ENCODE data around the gene DUSP8. TPM values are rescaled to one million over a fixed set of nuclear protein-coding genes. Genes with fewer than 3 reads are reported as not detected.

DUSP8 gene
- total and polyA plus RNA-seq, 2 donors (not counting 1 experiment from before 2014, with no cell fraction given), result 4.3 to 7.2 TPM

- H3K4me2 ChIP-seq (replicated peaks; ENCODE audit: low read depth, low read length, poor library complexity, severe bottlenecking), result no peak overlapping the region
- peaks cover 20 to 33% of the 10 kb centered on the region in 2 donors for H3K4me1 ChIP-seq (ENCODE audit: control insufficient read depth in 2 of 2, insufficient read depth in 2 of 2, low read length in 2 of 2)
- peaks cover 96% of the 10 kb centered on the region for H4K20me1 ChIP-seq (ENCODE audit: control insufficient read depth, insufficient read depth, low read length, poor library complexity, severe bottlenecking)
- ATAC-seq (ENCODE audit: low read depth) (no peak), DNase-seq (no peak)
- ChIA-PET CTCF (no interaction called here), POLR2A (no interaction called here)
- intact Hi-C loops (cut with micrococcal nuclease), result loop anchor here (10.0 kb wide), 1 partner anchor 223 kb away; no protein-coding TSS in a partner anchor
- TF ChIP-seq CTCF (IDR thresholded peaks at IDR 0.05), result no peak
- no peak for TF ChIP-seq EZH2 (IDR thresholded peaks at IDR 0.05; ENCODE audit: borderline replicate concordance, insufficient read depth, low read depth, low read length, poor library complexity, severe bottlenecking)
- H3K27me3 ChIP-seq (replicated peaks in 1 of 4; ENCODE audit: control extremely low read depth in 1 of 4, control insufficient read depth in 3 of 4, insufficient read depth in 4 of 4, low read length in 3 of 4), result no peaks in the 10 kb centered on the region
- Mint-ChIP-seq H3K9me3 (ENCODE audit: insufficient read depth) (no peaks in the 10 kb centered on the region), H3K27ac (no peak overlapping the region), H3K4me3 (no peak overlapping the region), H3K27me3 (no peaks in the 10 kb centered on the region), H3K4me1 (peaks cover 63% of the 10 kb centered on the region)
- H3K79me2 ChIP-seq (ENCODE audit: control insufficient read depth, insufficient read depth, low read length), result peaks cover 95% of the 10 kb centered on the region
- H3K36me3 ChIP-seq (replicated peaks in 1 of 2; ENCODE audit: control extremely low read depth in 1 of 2, control insufficient read depth in 1 of 2, extremely low read depth in 1 of 2, insufficient read depth in 2 of 2, low read length in 1 of 2), result peaks cover 0 to 4% of the 10 kb centered on the region in 2 experiments
- H3K4me3 ChIP-seq (ENCODE audit: control extremely low read depth in 1 of 5, extremely low read depth in 1 of 5, insufficient read depth in 1 of 5, low read depth in 2 of 5, low read length in 4 of 5), result no peak overlapping the region
- WGBS (ENCODE audit: insufficient coverage), result 93% methylated on average over 24 of the region's 28 CpGs
- no peak overlapping the region for H2AFZ ChIP-seq (ENCODE audit: insufficient read depth, low read depth, low read length, poor library complexity, severe bottlenecking)
- H3K9ac ChIP-seq (ENCODE audit: low read length), result no peak overlapping the region
- H3K27ac ChIP-seq (ENCODE audit: low read length in 2 of 2), result no peak overlapping the region
- no peaks in the 10 kb centered on the region for H3K9me3 ChIP-seq (ENCODE audit: control extremely low read depth in 1 of 3, control insufficient read depth in 2 of 3, insufficient read depth in 1 of 3, low read length in 2 of 3)
These were observed 54.7 kb downstream of the DUSP8 start for GRCh38 chr11:1517117-1518005.

Measured in B cell (primary cell).